Stimulated activated CD8-positive, alpha-beta memory T cell treated with anti-CD3 and anti-CD28 coated beads, Interleukin-15, amount 100 ng/mL, for 24 hours (primary cell): ENCODE results near the gene CYFIP1.

Source experiments
- DNase-seq: peaks from one replicate; pipeline ENCODE4 v3.0.0-alpha.2; 2020; ENCODE audit warnings: low read depth

Gene CYFIP1

GRCh38 chr15:22889146-22889818 is 90.9 kb downstream of the CYFIP1 start:
- DNase-seq: no peak

GRCh38 chr15:22888120-22888859 is 91.9 kb downstream of the CYFIP1 start:
- DNase-seq: no peak

- no peak for DNase-seq
Measured at GRCh38 chr15:22887157-22887951, 92.8 kb downstream of the CYFIP1 start.

- no peak for DNase-seq
Measured at GRCh38 chr15:22885120-22885519, 95.0 kb downstream of the CYFIP1 start.

- DNase-seq: no peak
Measured at GRCh38 chr15:22884344-22884743, 95.8 kb downstream of the CYFIP1 start.

- DNase-seq: no peak
Measured at GRCh38 chr15:22883196-22883595, 97.0 kb downstream of the CYFIP1 start.

- no peak for DNase-seq
Measured at GRCh38 chr15:22881739-22882440, 98.3 kb downstream of the CYFIP1 start.

GRCh38 chr15:22880981-22881738 is 99.0 kb downstream of the CYFIP1 start:
- no peak for DNase-seq

GRCh38 chr15:22880068-22880980 is 99.8 kb downstream of the CYFIP1 start:
- DNase-seq: no peak

- DNase-seq: no peak
Measured at GRCh38 chr15:22878103-22878502, 102.1 kb downstream of the CYFIP1 start.

GRCh38 chr15:22877607-22878006 is 102.6 kb downstream of the CYFIP1 start:
- DNase-seq: no peak

GRCh38 chr15:22877117-22877516 is 103.1 kb downstream of the CYFIP1 start:
- DNase-seq: no peak

- DNase-seq: no peak
Measured at GRCh38 chr15:22874966-22875365, 105.2 kb downstream of the CYFIP1 start.

- DNase-seq: no peak
Measured at GRCh38 chr15:22874256-22874655, 105.9 kb downstream of the CYFIP1 start.

GRCh38 chr15:22873841-22874240 is 106.3 kb downstream of the CYFIP1 start:
- DNase-seq: no peak

GRCh38 chr15:22872936-22873701 is 107.0 kb downstream of the CYFIP1 start:
- DNase-seq: no peak

- DNase-seq: no peak
Measured at GRCh38 chr15:22871481-22872086, 108.6 kb downstream of the CYFIP1 start.

GRCh38 chr15:22870865-22871264 is 109.3 kb downstream of the CYFIP1 start:
- DNase-seq: no peak

GRCh38 chr15:22869856-22870255 is 110.3 kb downstream of the CYFIP1 start:
- no peak for DNase-seq
